K562 (cell line): ENCODE results near the gene TMOD3. TPM values are rescaled to one million over a fixed set of nuclear protein-coding genes. Genes with fewer than 3 reads are reported as not detected.

Experiments
- ATAC-seq: fragments of 200-7000 bp; cut with Tn5 transposase; 3 replicates; pipeline ENCODE4 v1.9.1; 2020; ENCODE audit warnings: moderate library complexity
- BruUV-seq: library from RNA; stranded (reverse); fragments of 400-500 nt; replicated peaks from 2 replicates; lab custom pipeline; 2021; lab: Mats Ljungman, UMichigan
- CTCF ChIA-PET: fragments of 300-600 bp; formaldehyde crosslinking; extraction: SDS; loops from one replicate; lab custom pipeline; 2021; ENCODE audit warnings: low intra/inter-chr PET ratio; lab: Yijun Ruan, JAX
- POLR2A ChIA-PET: fragments of 300-600, 350-650 bp; sonication (Branson Sonifier 250); formaldehyde crosslinking; extraction: SDS; loops from one replicate; lab custom pipeline; 2021; ENCODE audit warnings: antibody characterized with exemption, inconsistent platforms; lab: Yijun Ruan, JAX
- DNase-seq, 4 experiments: peaks; one replicate each; pipeline versions ENCODE4 v3.0.0 to v3.0.0-alpha.2; 2011 to 2018; ENCODE audit warnings: low spot score in 3 of 4, mixed read lengths in 3 of 4; ENCODE audit errors: extremely low read depth in 1 of 4
- FAIRE-seq: peaks from 2 replicates; lab custom pipeline; 2011; peaks lifted over from hg19 to GRCh38; lab: Jason Lieb, UNC
- H2AFZ ChIP-seq: 2 replicates; pipeline ENCODE4 v1.6.0; 2011; ENCODE audit warnings: low read depth, low read length, control low read depth, inconsistent platforms
- H3K27ac ChIP-seq: fragments of 200-600 bp; 3 replicates; pipeline ENCODE4 v1.8.0; 2011; ENCODE audit warnings: low read depth, mild to moderate bottlenecking, control low read depth, inconsistent platforms, low read length, moderate library complexity, mixed read lengths; ENCODE audit errors: extremely low read depth
- H3K27me3 ChIP-seq, 2 experiments: fragments of 300-600 bp in 1 of 2; 2 replicates in 1 of 2; 3 replicates in 1 of 2; pipeline versions ENCODE4 v1.6.0 to v1.8.0; 2011; ENCODE audit warnings: inconsistent platforms in 2 of 2, low read length in 2 of 2, mild to moderate bottlenecking in 1 of 2, mixed read lengths in 1 of 2, moderate library complexity in 1 of 2; ENCODE audit not compliant: control insufficient read depth in 2 of 2, insufficient read depth in 2 of 2
- H3K36me3 ChIP-seq: fragments of 300-600 bp; 3 replicates; pipeline ENCODE4 v1.8.0; 2011; ENCODE audit warnings: mild to moderate bottlenecking, low read length, inconsistent platforms; ENCODE audit not compliant: control insufficient read depth, insufficient read depth
- H3K4me1 ChIP-seq, 2 experiments: fragments of 200-600 bp in 1 of 2; replicated peaks in 1 of 2; 2 replicates in 1 of 2; 3 replicates in 1 of 2; pipeline versions ENCODE4 v1.5.1 to v1.8.0; 2011; ENCODE audit warnings: inconsistent platforms in 2 of 2, low read length in 2 of 2, mild to moderate bottlenecking in 1 of 2, mixed read lengths in 1 of 2, moderate library complexity in 1 of 2; ENCODE audit not compliant: control insufficient read depth in 2 of 2, insufficient read depth in 2 of 2
- H3K4me2 ChIP-seq: 2 replicates; pipeline ENCODE4 v1.6.1; 2011; ENCODE audit warnings: low read length, control low read depth, inconsistent platforms, mixed read lengths; ENCODE audit not compliant: insufficient read depth
- H3K4me3 ChIP-seq: fragments of 200-600 bp; sonication (generic), shearing (Covaris generic); 2 replicates; pipeline ENCODE4 v1.5.1; 2016; ENCODE audit warnings: control low read depth, inconsistent platforms
- H3K79me2 ChIP-seq: fragments of 200-600 bp; 3 replicates; pipeline ENCODE4 v1.8.0; 2011; ENCODE audit warnings: low read length, inconsistent platforms; ENCODE audit not compliant: control insufficient read depth, insufficient read depth
- H3K9ac ChIP-seq, 2 experiments: 2 replicates each; pipeline versions ENCODE4 v1.6.0 to v1.6.1; 2011; ENCODE audit warnings: low read depth in 2 of 2, low read length in 2 of 2, control low read depth in 1 of 2, inconsistent platforms in 1 of 2, mild to moderate bottlenecking in 1 of 2, mixed read lengths in 1 of 2; ENCODE audit not compliant: insufficient read depth in 1 of 2
- H3K9me1 ChIP-seq: one replicate; pipeline ENCODE4 v1.6.0; 2011; ENCODE audit warnings: inconsistent platforms, mild to moderate bottlenecking, low read length, moderate library complexity; ENCODE audit not compliant: control insufficient read depth, insufficient read depth
- H3K9me3 ChIP-seq: replicated peaks from 2 replicates; pipeline ENCODE4 v1.5.1; 2011; ENCODE audit warnings: low read depth, low read length, inconsistent platforms; ENCODE audit not compliant: control insufficient read depth, insufficient read depth
- H4K20me1 ChIP-seq: replicated peaks from 2 replicates; pipeline ENCODE4 v1.6.1; 2011; ENCODE audit warnings: low read length, inconsistent platforms, mixed read lengths; ENCODE audit not compliant: control insufficient read depth, insufficient read depth
- ATF7 ChIP-seq: fragments of 450-650 bp; IDR thresholded peaks from 2 replicates; pipeline ENCODE4 v1.7.1; 2014; ENCODE audit warnings: mild to moderate bottlenecking, moderate library complexity
- BDP1 ChIP-seq: IDR thresholded peaks from 3 replicates; pipeline ENCODE4 v1.6.1; 2011; ENCODE audit not compliant: insufficient read length, insufficient read depth
- CEBPG ChIP-seq, 3 experiments: fragments of 200-800 bp in 1 of 3; sonication (Bioruptor generic) in 1 of 3; sonication (generic) in 1 of 3; formaldehyde crosslinking in 1 of 3; IDR thresholded peaks in 2 of 3; conservative IDR thresholded peaks in 1 of 3; 2 replicates each; pipeline versions ENCODE4 v1.6.1 to v1.8.0; 2016 to 2022; ENCODE audit warnings: missing compliant biosample characterization in 2 of 3, missing genetic modification characterization in 2 of 3, mild to moderate bottlenecking in 1 of 3, missing genetic modification reagents in 1 of 3
- CHCHD3 ChIP-seq: fragments of 250-450 bp; sonication (Bioruptor Pico); IDR thresholded peaks from 2 replicates; pipeline ENCODE4 v2.1.2; 2022; ENCODE audit warnings: mild to moderate bottlenecking
- CREM ChIP-seq: IDR thresholded peaks from 2 replicates; pipeline ENCODE4 v1.6.1; 2014; ENCODE audit warnings: antibody characterized with exemption, low read depth
- E2F4 ChIP-seq: sonication (generic); formaldehyde crosslinking; IDR thresholded peaks from 2 replicates; pipeline ENCODE4 v1.8.0; 2022; ENCODE audit warnings: mild to moderate bottlenecking, low read depth, missing genetic modification reagents
- FOXA3 ChIP-seq, 2 experiments: fragments of 450-650 bp in 1 of 2; sonication (generic) in 1 of 2; formaldehyde crosslinking; IDR thresholded peaks in 1 of 2; conservative IDR thresholded peaks in 1 of 2; 2 replicates each; pipeline versions ENCODE4 v1.4.0 to v1.8.0; 2020 to 2022; ENCODE audit warnings: mild to moderate bottlenecking in 2 of 2, missing genetic modification reagents in 1 of 2
- KLF1 ChIP-seq: fragments of 450-650 bp; IDR thresholded peaks from 2 replicates; pipeline ENCODE4 v1.6.1; 2016; ENCODE audit warnings: missing genetic modification characterization, missing compliant biosample characterization
- MEIS2 ChIP-seq: fragments of 450-650 bp; IDR thresholded peaks from 2 replicates; pipeline ENCODE4 v1.6.1; 2014; ENCODE audit warnings: mild to moderate bottlenecking; ENCODE audit not compliant: partially characterized antibody
- NRF1 ChIP-seq, 2 experiments: fragments of 450-650 bp; IDR thresholded peaks in 1 of 2; conservative IDR thresholded peaks in 1 of 2; 2 replicates each; pipeline ENCODE4 v1.6.1; 2014; ENCODE audit warnings: mild to moderate bottlenecking in 2 of 2
- PHF20 ChIP-seq: fragments of 450-650 bp; IDR thresholded peaks from 2 replicates; pipeline ENCODE4 v1.6.1; 2018; ENCODE audit not compliant: partially characterized antibody
- PPARD ChIP-seq: fragments of 250-450 bp; sonication (Bioruptor Pico); IDR thresholded peaks from 2 replicates; pipeline ENCODE4 v1.8.0; 2022; ENCODE audit warnings: inconsistent platforms, mild to moderate bottlenecking, moderate library complexity
- SLC30A9 ChIP-seq: fragments of 250-450 bp; sonication (Bioruptor Pico); IDR thresholded peaks from 2 replicates; pipeline ENCODE4 v1.8.0; 2022; ENCODE audit warnings: mild to moderate bottlenecking, moderate library complexity
- SOX6 ChIP-seq: fragments of 450-650 bp; IDR thresholded peaks from 2 replicates; pipeline ENCODE4 v1.6.1; 2014; ENCODE audit warnings: mild to moderate bottlenecking
- TFAP4 ChIP-seq: sonication (generic); formaldehyde crosslinking; IDR thresholded peaks from 2 replicates; pipeline ENCODE4 v1.8.0; 2022; ENCODE audit warnings: missing genetic modification reagents, mild to moderate bottlenecking, moderate library complexity, borderline replicate concordance
- THRB ChIP-seq: fragments of 450-650 bp; formaldehyde crosslinking; conservative IDR thresholded peaks from 2 replicates; pipeline ENCODE4 v1.4.0; 2022; ENCODE audit warnings: mild to moderate bottlenecking, missing genetic modification characterization
- ZEB2 ChIP-seq: fragments of 450-650 bp; IDR thresholded peaks from 2 replicates; pipeline ENCODE4 v1.6.1; 2016
- ZNF354B ChIP-seq: fragments of 250-450 bp; sonication (Bioruptor Pico); IDR thresholded peaks from 2 replicates; pipeline ENCODE4 v1.4.0; 2020
- WGBS: fragments of 100-300 bp; shearing (Covaris generic); methylation state at CpG from one replicate; pipeline ENCODE4 v1.1.6; 2016; ENCODE audit warnings: low coverage, mixed read lengths; ENCODE audit not compliant: insufficient coverage; ENCODE audit errors: missing lambda C conversion rate; 5-methylcytosine and 5-hydroxymethylcytosine counted together
- in situ Hi-C: fragments of 300-500 bp; cut with MboI; formaldehyde crosslinking; loops from 4 replicates; pipeline ENCODE4 v1.15.0; 2018; ENCODE audit warnings: inconsistent platforms, mixed read lengths
- intact Hi-C: fragments of 100-400 bp; cut with micrococcal nuclease; formaldehyde crosslinking; loops from 2 replicates; pipeline ENCODE4 v1.14.2; 2022
- polyA plus RNA-seq, 8 experiments: library from polyadenylated mRNA; depleted of rRNA in 4 of 8; stranded (reverse) in 5 of 8; unstranded in 3 of 8; fragments of >200 nt; fragmentation: Nextera tagmentation in 2 of 8; fragmentation: Illumina TruSeq in 1 of 8; extraction: Ambion mirVana in 2 of 8; extraction: Trizol in 1 of 8; gene quantifications; 2 replicates each; pipeline versions ENCODE4 v1.2.1 to v1.2.3, GENCODE V29; 2011 to 2014; ENCODE audit warnings: inconsistent platforms in 1 of 8, missing spikeins in 1 of 8
- total RNA-seq, 7 experiments: library from RNA; depleted of rRNA in 6 of 7; stranded (reverse); fragments of >200 nt in 6 of 7; fragmentation: Illumina TruSeq in 2 of 7; extraction: Trizol in 2 of 7; gene quantifications; 2 replicates each; pipeline versions ENCODE4 v1.2.1 to v1.2.3, GENCODE V29; 2011 to 2021; ENCODE audit warnings: low replicate concordance in 1 of 7

Gene TMOD3
- total and polyA plus RNA-seq, 9 of the 15 experiments (the other 6 are each of a cell fraction or from before 2014, with no cell fraction given) = 6.8 to 45.0 (median 30.9) TPM

- TF ChIP-seq THRB = no peak
- TF ChIP-seq E2F4 = no peak
- no peak for TF ChIP-seq SLC30A9
These were observed 3.8 kb upstream of the TMOD3 start (continued) for GRCh38 chr15:51825698-51826097.

GRCh38 chr15:51828621-51829375 is 655 bp upstream of the TMOD3 start:
- BruUV-seq = no TSS peak
- peaks cover 7% of the 10 kb centered on the region; the same call in 2 of the 3 replicates for H3K36me3 ChIP-seq
- peak overlapping the region in 1 of 2 experiments; percentile 85; a peak in 3 of 4 replicates for H3K9ac ChIP-seq
- H3K4me3 ChIP-seq = peak overlapping the region; percentile 91; the same call in 1 of the 2 replicates
- intact Hi-C loops = no loop called here
- ATAC-seq = peak; percentile 79
- H3K79me2 ChIP-seq = peaks cover 42% of the 10 kb centered on the region
- DNase-seq = peak; percentile 70 to 83 (median 76)
- no peaks in the 10 kb centered on the region for H3K9me1 ChIP-seq
- H3K27me3 ChIP-seq = no peaks in the 10 kb centered on the region
- ChIA-PET CTCF (no interaction called here), POLR2A (interaction anchor here (0.6 to 3.2 kb wide), 8 partner anchors 10 to 349 kb away, joined by 3 to 18 read pairs (median 4); no protein-coding TSS in a partner anchor)
- H3K27ac ChIP-seq = peak overlapping the region; percentile 87
- no peak for FAIRE-seq
- WGBS = 18% methylated on average over 9 of the region's 9 CpGs
- in situ Hi-C loops = no loop called here
- no peaks in the 10 kb centered on the region for H3K9me3 ChIP-seq
- H3K4me1 ChIP-seq = peaks cover 16 to 17% of the 10 kb centered on the region in 2 experiments; a peak in 4 of 5 replicates
- no peaks in the 10 kb centered on the region; the same call in 1 of the 2 replicates for H4K20me1 ChIP-seq
- peak overlapping the region; percentile 95 for H2AFZ ChIP-seq
- H3K4me2 ChIP-seq = peak overlapping the region; percentile 95
- peak; percentile 89 for TF ChIP-seq KLF1 (tag)
- TF ChIP-seq ATF7 = peak; percentile 59
- TF ChIP-seq TFAP4 (CRISPR knock-in tag) = no peak
- peak; percentile 80 for TF ChIP-seq ZEB2
- TF ChIP-seq CHCHD3 = no peak
- no peak for TF ChIP-seq PHF20
- no peak for TF ChIP-seq ZNF354B (CRISPR knock-in tag)
- peak; percentile 58; the same call in 1 of the 2 replicates for TF ChIP-seq SOX6
- TF ChIP-seq NRF1 (conservative IDR thresholded peaks at IDR 0.05 in 1 of 2, IDR thresholded peaks at IDR 0.05 in 1 of 2) = no peak
- no peak for TF ChIP-seq PPARD (CRISPR knock-in tag)
- peak; percentile 99 for TF ChIP-seq MEIS2
- TF ChIP-seq CEBPG (CRISPR knock-in tag; IDR thresholded peaks at IDR 0.05) = peak; percentile 93
- TF ChIP-seq CEBPG (tag; conservative IDR thresholded peaks at IDR 0.05 in 1 of 2, IDR thresholded peaks at IDR 0.05 in 1 of 2) = peak in 1 of 2 experiments; percentile 84; a peak in 2 of 4 replicates
- peak; percentile 51 for TF ChIP-seq CREM
- TF ChIP-seq FOXA3 (CRISPR knock-in tag; conservative IDR thresholded peaks at IDR 0.05 in 1 of 2, IDR thresholded peaks at IDR 0.05 in 1 of 2) = no peak
- TF ChIP-seq BDP1 = no peak
